ENCODE data around the gene NAPSA.
"Not testable (repeated sequence)": the region's sequence is repeated elsewhere in the genome, so short reads cannot be mapped to it uniquely, and the experiment has no call there.

The NAPSA gene

DNA sequence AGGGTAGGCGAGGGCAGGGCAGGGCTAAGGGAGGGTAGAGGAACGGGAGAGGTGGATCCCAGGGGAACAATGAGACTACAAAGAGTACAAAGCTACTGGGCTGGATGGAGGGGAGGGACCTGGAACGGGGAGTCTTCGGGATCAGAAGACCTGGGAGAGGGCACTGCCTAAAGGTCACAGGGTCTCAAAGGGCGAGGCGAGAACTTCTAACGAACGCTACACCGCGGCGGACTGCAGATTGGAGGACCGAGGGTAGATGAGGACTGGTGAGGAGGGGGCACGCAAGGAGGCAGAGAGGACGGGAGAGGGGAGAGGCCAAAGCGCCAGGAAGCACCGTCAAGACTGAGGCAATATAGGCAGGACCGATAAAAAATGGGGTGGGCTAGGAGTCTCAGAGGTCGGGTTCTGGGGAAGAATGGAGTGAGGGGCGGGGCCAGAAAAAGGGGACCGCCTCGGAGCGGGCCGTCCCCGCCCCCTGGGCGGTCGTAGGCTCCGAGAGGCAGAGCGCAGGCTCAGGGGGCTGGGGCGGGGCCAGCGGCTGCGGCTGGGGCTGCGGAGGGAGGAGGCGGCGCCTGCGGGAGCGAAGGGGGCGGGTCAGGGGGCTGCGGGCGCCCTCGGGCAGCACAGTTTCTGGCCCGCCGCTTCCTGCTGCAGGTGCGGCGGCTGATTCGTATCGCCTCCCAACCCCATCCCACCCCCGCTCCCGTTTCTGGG lies 34.9 kb downstream of the NAPSA start:
- peak; percentile 89 for DNase-seq
- ATAC-seq, result peak; percentile 56

- ATAC-seq, result not testable (repeated sequence)
Measured at GRCh38 chr19:50329926-50330294, 35.5 kb downstream of the NAPSA start.

DNA sequence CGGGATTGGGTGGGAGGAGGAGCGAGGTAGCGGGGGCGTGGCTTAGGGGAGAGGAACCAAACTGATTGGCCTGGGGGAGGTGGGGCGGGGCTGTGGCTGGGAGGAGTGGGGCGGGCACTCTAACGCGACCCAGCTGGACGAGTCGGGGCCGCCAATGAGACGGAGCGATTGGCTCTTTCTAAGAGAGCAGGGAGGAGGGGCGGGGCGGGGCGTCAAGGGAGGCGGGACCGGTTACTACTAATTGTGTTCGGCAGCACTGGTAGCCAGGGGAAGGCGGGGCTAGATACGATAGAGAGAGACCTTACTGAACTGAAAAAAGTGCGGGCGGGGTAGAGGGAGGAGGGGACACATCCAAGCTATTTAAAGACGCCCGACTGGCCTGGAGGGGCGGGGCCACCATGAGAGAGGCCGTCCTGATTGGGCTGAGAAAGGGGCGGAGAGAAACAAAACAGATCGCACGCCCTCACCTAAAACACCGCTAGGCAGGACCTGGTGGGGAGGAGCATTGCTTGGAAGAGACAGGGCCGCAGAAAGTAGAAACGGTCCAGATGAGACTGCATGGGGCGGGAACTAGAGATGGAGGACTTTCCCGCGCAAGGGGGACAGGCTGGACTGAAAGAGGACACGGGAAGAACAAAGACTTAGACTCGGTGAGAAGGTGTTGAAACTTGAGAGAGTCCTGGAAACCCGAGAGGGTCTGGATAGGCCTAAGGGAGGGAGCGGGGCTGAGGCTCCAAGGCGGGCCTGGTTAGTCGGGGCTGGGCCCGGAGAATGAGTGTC lies 36.1 kb downstream of the NAPSA start, which contains the start of gene KCNC3:
TSS of gene KCNC3 (minus strand) at position 232 of the 780 bp plus-strand sequence. CDS start 295 bp downstream, outside the sequence.
- peak; percentile 62 for ATAC-seq
- DNase-seq, result peak; percentile 94

More at GRCh38 chr19:50329926-50330294, 35.5 kb downstream of the NAPSA start:
- DNase-seq, result not testable (repeated sequence)

GRCh38 chr19:50328873-50329145 lies 36.6 kb downstream of the NAPSA start:
- ATAC-seq (no peak), DNase-seq (no peak)

GRCh38 chr19:50328224-50328872 lies 37.1 kb downstream of the NAPSA start:
- ATAC-seq (no peak), DNase-seq (peak; percentile 53)

GRCh38 chr19:50327461-50328223 lies 37.8 kb downstream of the NAPSA start:
- DNase-seq (no peak), ATAC-seq (no peak)

DNA sequence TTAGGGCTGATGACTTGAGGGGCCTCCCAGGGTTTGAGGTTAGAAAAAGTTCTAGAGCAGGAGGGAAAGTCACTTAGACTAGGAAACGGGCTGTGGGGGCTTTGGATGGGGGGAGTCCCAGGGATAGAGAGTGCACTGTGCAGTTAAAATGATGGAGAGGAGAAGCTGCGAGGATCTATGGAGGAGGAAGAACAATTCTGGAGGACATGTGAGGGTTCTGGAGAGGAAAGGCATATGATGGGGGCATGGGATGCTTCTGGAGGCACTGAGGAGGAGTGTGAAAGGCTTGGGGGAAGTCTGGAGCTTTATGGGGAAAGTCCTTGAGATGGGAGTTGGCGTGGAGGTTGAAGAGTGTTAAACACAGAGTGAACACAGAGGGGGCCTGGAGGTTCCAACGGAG lies 38.4 kb downstream of the NAPSA start:
- ATAC-seq, result no peak
- no peak for DNase-seq

GRCh38 chr19:50326101-50326664 lies 39.3 kb downstream of the NAPSA start:
- DNase-seq (no peak), ATAC-seq (no peak)

DNA sequence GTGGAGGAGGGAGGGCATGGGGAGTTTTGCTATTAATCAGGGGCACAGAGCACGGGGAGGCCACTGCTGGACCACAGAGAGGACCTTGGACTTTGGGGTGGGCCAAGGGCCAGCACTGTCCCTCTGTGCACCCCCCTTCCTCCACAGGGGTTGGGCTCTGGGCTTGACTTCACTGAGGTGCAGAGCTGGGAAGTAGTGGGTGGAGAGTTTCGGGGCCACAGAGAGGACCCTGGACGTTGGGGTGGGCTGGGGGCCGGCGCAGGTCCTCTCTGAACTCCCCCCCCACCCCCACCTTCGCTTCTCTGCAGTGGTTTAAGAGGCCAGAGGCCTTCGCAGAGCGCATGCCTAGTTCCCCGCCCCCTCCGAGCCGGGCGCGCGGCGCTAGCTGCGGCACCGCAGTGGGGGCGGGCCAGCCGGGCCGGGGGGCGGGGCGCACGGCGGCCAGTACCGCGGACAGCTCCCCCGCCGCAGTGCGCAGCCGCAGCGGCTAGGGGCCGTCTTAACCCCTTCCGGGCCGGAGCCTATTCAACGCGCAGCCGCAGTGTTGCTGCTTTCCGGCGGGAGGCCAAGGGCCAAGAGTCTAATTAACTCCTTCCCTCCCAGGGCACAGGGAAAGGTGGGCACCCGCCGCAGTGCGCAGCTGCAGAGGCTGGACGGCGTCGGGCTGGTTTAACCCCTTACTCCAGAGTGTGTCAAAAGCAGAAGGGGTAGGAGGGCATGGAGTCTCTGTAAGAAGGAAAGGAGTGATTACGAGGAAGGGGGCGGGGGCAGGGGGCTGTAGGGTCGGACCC lies 39.9 kb downstream of the NAPSA start:
- DNase-seq, result peak; percentile 81
- peak; percentile 48 for ATAC-seq

DNA sequence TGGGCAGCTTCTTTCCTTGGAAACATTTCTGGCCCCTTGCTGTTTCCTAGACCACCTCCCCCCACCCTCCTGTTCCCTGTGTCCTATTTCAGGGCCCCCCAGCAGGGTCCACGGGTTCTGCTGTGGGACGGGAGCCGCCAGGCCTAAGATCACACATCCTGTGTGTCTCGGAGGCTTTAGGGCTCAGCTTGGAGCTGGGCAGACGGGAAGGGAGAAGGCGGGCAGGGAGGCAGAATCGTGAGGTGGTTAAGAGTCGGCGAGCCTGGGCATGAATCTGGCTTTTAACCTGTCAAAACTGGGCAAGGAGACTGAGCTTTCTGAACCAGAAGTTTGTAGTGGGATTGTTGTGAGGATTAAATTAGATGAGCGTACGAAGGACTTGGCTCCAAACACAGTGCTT lies 41.1 kb downstream of the NAPSA start:
- ATAC-seq (no peak), DNase-seq (no peak)

DNA sequence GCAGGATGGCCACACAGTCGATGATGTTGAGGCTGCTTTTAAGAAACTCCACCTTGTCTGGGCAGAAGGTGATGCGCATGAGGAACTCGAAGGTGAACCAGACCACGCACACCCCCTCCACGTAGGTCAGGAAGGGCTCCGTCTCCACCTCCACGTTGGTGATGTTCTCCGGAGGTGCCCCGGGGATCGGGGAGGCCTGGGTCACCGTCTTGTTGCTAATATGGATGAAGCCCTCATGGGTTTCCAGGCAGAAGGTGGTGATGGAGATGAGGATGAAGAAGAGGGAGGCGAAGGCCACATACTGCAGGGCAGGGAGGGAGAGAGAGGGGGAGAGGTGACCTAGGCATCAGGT lies 41.7 kb downstream of the NAPSA start:
- no peak for DNase-seq
- ATAC-seq, result no peak

DNA sequence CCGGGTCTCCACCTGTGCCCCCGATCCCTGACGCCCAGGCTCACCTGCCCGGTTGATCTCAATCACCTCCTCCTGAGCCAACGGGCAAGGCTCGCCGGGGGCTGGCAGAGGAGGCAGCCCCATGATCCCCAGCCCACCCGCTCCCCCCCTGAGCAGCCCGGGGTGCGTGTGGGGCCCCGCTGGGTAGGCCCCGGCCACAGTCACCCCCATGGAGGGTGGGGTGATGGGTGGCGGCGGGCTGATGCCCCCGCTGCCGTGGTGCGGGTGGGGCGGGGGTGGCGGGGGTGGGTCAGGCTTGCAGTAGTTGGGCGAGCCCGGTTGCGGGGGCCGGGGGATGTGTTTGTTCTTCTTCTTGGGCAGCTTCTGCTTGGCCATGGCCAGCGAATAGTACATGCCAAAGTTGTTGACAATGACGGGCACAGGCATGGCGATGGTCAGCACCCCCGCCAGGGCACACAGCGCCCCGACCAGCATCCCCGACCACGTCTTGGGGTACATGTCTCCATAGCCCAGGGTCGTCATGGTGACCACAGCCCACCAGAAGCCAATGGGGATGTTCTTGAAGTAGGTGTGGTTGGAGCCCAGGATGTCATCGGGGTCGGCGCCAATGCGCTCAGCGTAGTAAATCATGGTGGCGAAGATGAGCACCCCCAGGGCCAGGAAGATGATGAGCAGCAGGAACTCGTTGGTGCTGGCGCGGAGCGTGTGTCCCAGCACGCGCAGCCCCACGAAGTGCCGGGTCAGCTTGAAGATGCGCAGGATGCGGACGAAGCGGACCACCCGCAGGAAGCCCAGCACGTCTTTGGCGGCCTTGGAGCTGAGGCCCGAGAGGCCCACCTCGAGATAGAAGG lies 42.3 kb downstream of the NAPSA start:
- DNase-seq, result no peak
- no peak for ATAC-seq

GRCh38 chr19:50322234-50322633 lies 43.2 kb downstream of the NAPSA start:
- DNase-seq (no peak), ATAC-seq (no peak)

DNA sequence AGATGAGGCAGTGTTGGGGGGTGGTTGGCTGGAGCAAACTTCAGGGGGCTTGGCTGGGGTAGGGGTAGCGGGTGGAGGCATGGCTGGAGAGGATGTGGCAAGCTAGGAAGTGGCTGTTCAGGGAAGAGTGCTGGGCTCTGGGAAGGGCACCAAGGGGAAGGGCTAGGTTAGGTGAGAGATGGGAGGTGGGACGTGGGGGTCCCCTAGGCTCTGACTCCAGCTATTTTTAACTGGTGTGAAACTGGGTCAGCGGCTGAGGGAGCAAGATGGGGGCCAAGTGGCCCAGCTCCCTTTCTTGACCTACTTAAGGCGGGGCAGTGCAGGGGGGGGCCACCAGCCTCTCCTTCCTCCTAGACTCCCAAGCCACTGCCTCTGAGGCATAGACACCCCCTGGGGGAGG lies 43.6 kb downstream of the NAPSA start:
- no peak for DNase-seq
- ATAC-seq, result no peak

DNA sequence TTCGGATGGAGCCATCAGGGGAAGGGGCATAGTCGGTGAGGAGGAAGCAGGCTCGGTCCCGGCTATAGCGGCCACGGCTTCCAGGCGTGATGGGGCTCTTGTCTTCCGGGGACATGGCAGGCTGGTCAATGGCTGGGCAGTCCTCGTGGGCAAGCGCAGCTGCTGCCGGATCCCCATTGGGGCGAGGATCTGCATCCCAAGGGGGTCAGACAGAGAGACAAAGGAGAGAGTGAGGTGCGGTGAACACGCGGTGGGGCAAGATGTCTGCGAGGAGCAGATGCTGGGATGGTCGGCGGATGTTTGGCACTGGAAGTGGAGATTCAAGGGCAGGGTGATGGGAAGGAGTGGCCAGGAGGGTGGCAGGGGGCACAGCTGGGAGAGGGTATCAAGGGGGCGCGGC lies 44.8 kb downstream of the NAPSA start:
- DNase-seq (no peak), ATAC-seq (no peak)

DNA sequence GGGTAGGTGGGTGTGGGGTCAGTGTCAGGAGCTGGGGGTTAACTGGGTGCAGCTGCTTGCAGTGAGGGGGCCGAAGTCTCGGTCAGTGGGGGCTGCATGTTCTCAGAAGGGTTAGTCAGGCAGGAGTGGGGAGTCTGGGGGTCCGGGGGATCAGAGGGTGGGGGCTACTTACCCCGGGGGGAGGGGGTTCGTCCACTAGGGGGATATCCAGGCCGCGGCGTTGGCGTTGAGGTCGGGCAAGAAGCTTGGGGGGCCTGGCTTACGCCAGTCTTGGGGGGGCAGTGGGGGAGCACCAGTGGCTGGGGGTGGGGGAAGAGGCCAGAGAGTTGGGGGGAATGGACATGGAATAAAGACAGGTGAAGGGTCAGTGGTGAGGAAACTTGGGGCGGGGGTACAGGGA lies 45.4 kb downstream of the NAPSA start:
- no peak for ATAC-seq
- DNase-seq, result no peak

DNA sequence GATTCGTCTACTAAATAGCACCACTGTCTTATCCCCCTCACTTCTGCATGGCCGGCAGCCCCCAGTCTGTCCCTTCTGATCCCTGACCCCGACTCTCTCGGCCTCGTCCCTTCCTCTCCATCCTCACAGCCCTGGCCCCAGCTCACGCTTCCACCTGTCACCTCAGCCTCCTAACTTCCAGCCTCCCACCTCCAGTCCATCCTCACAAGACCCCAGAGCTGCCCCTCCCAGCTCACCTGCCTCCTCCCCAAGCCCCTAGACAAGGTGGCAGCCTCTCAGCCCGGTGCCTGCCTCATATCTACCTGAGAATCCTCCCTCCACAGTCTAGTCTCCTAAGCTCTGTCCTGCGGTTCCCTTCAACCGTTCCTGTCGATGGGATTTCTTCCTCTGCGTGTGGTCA lies 46.3 kb downstream of the NAPSA start:
- DNase-seq, result no peak
- no peak for ATAC-seq

GRCh38 chr19:50318438-50318837 lies 47.0 kb downstream of the NAPSA start:
- ATAC-seq (no peak), DNase-seq (no peak)

GRCh38 chr19:50317115-50317514 lies 48.3 kb downstream of the NAPSA start:
- DNase-seq (no peak), ATAC-seq (no peak)

DNA sequence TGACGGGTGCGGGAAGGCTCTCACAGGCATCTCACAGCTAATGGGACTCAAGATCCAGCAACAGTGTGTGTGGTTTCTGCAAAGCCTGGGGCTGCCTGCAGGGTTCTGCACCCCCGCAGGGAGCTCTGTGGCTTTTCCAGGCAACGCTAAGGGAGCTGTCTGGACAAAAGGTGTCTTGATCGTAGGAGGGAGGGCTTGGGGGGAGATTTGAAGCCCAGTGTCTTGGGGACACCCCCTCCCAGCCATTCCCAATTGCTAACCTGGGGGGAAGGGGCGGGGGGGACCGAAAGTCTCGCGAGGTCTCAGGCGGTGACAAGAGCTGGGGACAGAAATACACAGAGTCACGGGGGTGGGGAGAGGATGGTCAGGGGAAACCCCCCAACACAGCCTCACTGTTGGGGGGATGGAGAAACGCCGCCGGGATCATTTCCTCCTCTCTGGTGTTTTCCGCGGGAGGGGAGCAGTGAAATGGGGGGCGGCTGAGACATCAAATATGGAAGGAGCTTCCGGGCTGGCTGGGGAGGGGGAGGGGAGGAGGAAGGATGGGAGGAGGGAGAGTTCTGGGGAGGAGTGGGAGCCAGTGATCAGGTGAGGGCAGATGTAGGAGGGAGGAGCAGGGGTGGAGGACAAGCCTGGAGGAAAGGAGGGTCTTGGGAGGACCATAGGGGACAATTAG lies 49.5 kb downstream of the NAPSA start:
- ATAC-seq, result peak; percentile 78
- peak; percentile 64 for DNase-seq
